ENCODE data around the gene SPECC1.

Gene SPECC1

DNA sequence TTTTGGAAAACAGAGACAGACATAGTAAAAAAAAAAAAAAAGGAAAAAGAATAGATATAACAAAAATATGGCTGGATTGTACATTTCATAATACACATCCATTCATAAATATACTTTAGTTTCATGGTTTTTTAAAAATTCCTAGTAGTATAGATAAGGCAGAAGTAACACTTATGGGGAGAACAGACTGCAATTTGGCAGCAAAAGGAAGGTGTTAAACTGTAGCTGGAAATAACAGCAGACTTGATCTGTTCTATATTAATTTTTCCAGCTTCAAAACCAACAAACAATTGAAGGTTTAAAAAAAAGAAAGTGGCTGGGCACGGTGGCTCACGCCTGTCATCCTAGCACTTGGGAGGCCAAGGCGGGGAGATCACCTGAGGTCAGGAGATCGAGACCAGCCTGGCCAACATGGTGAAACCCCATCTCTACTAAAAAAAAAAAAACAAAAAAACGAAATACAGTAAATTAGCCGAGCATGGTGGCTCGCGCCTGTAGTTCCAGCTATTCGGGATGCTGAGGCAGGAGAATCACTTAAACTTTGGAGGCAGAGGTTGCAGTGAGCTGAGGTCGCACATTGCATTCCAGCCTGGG is 191.8 kb downstream of the SPECC1 start:
- DNase-seq (ENCODE audit: low read depth in 1 of 2, low spot score in 1 of 2): no peak

DNA sequence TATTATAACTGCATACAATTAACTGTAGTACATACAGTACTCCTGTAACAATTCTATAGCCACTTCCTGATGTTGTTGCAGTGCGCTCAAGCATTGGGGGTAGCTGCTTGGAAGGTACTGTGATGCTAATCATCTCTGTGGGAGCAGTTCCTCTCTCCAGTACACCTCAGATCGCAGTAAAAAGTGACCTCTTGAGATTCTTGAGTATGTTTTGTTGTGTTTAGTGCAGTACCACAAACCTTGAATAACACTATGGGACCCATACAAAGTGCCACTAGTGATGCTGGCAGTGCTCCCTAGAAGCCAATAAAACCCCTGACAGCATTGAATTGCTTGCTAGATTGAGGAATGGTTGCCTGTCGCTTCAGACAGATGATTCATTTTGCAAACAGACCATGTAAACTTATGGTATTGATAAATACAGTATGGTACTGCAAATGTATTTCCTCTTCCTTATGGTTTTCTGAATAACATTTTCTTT is 193.0 kb downstream of the SPECC1 start:
- DNase-seq (ENCODE audit: low read depth in 1 of 2, low spot score in 1 of 2): no peak

DNA sequence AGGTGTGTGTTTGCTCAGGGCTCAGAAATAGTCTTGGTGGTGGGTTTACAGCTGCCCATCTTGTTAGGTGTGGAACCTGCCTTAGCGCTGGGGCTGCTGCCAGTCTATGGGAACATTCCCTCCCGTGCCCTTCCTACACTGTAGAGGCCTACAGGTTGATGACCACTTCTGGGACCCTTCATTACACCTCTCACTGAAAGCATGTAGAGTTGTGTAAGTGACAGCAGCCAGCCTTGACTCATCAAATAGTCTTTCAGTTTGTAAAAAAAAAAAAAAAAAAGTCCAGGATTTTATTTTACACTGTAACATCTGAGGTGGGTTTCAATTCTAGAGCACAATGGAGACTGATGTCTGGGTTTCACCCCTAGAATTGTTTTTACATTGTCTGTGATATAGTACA is 193.9 kb downstream of the SPECC1 start:
- no peak for DNase-seq (ENCODE audit: low read depth in 1 of 2, low spot score in 1 of 2)

DNA sequence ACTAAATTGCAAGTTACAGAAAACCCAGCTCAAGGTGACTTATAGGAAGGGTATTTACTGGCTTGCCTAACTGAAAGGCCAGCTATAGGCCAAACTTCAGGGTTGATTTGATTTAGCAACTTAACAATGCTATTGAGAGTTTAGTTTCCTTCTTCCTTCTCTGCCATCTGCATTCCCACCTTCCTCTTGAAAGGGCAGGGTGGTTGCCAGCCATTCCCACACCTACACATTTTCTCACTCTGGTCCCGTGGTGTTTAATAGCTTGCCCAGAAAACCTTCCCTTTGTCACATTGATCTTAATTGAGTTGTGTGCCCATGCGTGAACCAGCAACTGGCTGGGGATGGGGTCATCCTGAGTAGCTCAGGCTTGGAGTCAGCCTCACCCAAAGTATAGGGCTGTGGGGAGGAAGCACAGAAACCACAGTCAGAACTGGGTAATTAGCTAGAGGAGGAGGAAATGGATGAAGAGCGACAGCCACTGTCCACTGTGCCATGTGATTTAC is 194.7 kb downstream of the SPECC1 start:
- DNase-seq (ENCODE audit: low read depth in 1 of 2, low spot score in 1 of 2): no peak

DNA sequence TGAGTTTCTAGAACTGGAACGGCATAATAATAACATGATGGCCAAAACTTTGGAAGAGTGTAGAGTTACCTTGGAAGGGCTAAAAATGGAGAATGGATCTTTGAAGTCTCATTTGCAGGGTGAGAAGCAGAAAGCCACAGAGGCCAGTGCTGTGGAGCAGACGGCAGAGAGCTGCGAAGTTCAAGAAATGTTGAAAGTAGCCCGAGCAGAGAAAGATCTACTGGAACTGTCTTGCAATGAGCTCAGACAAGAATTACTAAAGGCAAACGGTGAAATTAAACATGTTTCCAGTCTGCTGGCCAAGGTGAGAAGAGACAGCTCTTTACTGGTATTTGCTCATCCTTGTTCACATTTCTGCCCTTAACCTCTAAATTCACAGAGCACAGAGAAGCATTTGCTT is 196.4 kb downstream of the SPECC1 start:
- no peak for DNase-seq (ENCODE audit: low read depth in 1 of 2, low spot score in 1 of 2)

DNA sequence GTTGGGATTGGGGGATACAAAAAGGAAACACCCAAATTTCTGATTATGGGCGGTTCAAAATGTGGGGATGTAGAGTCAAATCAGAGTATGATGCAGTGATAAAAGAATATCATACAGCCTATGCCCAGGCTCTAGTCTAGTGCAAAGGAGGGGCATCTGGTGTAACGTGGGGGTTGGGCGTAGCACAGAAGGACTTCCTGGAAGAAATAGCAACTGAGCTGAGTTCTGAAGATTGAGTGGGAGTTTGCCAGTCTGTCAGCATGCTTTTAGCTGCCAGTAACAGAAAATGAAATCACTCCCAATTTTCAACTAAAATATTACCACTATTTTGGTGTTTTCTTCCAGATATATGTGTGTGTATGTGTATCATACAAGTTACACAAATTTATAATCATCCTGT is 196.9 kb downstream of the SPECC1 start:
- no peak for DNase-seq (ENCODE audit: low read depth in 1 of 2, low spot score in 1 of 2)

DNA sequence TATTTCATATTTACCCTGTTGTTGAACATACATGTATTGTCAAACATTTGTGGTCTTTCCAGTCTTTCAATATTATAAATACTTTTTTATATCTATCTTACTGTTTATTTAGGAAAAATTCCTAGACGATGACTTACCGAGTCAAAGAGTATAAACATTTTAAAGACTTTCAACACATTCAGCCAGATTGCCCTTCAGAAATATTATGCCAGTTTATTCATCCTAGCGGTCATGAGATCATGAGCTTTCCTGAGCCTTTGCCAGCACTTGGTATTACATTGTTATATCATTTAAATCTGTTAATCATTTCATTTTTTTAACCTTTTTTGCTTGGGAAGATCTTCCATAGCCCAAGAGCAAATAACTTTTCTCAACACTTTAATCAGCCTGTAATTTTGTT is 197.4 kb downstream of the SPECC1 start:
- no peak for DNase-seq (ENCODE audit: low read depth in 1 of 2, low spot score in 1 of 2)

DNA sequence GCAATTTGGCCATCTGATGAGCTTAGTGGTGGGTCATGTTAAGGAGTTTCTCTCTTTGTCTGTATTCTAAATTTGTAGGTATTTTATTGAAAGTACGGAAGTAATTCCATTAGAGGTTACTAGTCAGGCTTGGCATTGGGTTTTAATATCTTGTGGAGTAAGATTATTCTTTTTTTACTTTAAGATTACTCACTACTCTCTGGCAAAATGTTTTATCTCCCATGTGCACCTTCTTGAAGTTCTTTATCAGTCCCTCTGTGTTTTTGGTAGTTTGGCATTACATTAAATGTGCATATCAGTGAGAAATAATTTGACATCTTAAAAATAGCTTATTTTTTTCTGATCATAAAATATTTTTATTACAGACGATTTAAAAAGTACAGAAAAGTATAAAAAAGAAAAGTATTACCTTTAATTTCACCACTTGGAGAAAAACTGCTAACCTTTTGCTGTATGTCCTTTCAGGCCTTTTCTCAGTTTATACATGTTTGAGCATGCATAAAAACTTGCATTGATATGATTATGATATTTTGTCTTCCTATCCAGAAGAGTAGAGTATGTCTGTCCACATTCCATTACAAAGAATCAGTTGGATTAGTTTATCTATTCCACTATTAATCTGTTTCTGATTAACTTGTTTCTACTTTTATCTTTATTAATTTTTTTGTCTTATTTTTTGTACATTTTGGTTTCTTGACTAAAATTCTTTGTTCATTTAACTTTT is 198.3 kb downstream of the SPECC1 start:
- DNase-seq (ENCODE audit: low read depth in 1 of 2, low spot score in 1 of 2): no peak

DNA sequence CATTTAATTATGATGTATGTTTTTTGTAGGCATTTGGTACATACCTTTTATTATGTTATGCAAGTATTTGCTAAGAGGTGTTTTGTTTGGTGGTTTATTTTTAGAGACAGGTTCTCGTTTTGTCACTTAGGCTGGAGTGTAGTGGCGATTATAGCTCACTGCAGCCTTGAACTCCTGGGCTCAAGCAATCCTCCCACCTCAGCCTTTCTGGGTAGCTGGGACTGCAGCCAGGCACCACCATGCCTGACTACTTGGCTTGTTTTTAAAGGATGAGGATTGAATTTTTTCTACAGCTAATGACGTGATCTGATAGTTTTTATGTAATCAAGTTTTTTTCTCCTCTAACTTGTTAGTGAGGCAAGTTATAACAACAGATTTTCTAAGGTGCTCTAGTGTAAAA is 199.6 kb downstream of the SPECC1 start:
- no peak for DNase-seq (ENCODE audit: low read depth in 1 of 2, low spot score in 1 of 2)

DNA sequence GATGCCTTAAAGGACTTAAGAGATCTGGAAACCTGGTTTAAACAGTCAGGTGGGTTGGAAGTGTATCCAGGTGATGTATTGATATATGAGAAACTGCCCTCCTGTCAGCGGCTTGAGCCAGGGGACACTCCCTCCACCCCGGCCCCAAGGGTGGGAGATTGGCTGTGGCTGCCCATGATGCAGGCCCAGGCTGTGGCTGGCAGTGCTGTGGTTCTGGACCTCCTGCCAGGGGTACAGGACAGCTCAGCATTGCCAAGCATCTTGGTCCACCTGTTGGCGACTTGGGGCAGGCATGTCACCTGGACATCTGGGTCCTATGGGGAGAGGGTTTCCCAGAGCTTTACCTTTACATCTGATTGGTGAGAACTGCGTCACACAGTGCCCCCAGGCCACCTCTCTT is 201.0 kb downstream of the SPECC1 start:
- DNase-seq (ENCODE audit: low read depth in 1 of 2, low spot score in 1 of 2): no peak

DNA sequence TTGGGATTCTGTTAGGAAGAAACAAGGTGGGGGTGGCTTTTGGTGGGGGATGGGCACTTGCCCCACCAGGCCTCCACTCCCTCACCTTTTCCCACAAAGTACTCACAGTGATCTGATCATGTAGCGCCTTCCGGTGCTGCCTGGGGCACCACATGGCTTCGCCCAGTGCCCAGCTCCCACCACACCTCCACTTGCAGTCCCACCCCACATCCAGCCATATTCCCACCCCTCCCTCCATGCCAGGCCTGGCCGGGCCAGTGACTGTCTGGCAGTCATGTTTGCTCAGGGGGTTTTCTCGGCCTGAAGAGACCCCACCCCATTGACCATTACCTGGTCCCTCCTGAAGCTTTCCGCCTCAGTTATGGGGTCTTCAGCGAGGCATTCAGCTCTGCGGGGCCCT is 201.5 kb downstream of the SPECC1 start:
- DNase-seq (ENCODE audit: low read depth in 1 of 2, low spot score in 1 of 2): no peak

DNA sequence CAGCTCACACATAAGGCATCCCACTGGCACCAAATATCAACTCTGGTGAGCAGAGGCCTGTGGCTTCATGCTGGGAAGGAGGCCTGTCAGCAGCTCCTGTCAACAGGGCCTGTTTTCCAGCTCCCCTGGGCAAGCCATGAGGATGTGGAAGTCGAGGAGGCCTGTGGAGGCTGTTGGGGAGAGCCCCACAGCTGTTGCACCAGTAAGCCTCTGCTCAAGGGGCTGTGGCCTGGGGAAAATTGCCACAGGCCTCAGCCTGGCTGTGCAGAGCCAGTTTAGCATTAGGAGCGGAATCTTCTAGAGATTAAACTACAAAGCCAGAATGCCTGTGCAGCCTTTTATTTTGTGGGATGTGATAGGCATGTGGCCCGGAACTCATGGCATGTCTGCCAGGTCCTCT is 202.1 kb downstream of the SPECC1 start:
- DNase-seq (ENCODE audit: low read depth in 1 of 2, low spot score in 1 of 2): no peak

DNA sequence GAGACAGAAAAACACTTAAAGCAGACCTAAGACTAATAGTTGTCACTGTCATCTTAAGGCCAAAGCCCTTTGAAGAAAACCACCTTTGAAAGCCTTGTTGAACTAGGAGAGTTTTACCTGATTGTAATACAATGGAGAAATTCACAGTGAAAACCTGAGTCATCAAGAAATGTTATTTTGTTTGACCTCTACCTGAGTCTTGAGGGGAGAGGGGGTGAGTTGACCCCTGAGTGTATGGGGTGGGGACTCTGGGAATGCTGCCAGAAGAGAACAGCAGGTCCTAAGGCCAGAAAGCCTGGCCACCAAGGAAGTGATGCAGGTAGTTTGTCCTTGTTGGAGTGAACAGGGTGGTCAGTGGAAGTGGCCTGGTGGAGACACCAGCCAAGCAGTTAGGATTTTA is 204.3 kb downstream of the SPECC1 start:
- no peak for DNase-seq (ENCODE audit: low read depth in 1 of 2, low spot score in 1 of 2)

DNA sequence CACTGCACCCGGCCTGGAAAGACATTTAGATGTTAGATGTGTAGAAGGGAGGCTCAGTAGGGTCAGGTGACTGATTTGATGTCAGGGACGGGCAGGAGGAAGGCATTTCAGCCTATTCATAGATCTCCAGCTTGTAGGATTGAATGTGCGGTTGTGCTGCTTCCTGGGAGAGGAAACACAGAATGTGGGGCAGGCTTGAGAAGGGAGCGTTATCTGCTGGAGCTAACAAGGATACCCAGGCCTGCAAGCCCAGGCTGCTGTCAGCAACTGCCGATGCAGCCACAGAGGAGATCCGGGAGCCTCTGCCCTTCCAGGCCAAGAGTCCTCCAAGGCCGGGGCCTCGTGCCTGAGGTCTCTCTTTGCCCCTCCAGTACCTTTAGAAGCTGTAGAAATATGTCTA is 205.6 kb downstream of the SPECC1 start:
- DNase-seq (ENCODE audit: low read depth in 1 of 2, low spot score in 1 of 2): no peak

DNA sequence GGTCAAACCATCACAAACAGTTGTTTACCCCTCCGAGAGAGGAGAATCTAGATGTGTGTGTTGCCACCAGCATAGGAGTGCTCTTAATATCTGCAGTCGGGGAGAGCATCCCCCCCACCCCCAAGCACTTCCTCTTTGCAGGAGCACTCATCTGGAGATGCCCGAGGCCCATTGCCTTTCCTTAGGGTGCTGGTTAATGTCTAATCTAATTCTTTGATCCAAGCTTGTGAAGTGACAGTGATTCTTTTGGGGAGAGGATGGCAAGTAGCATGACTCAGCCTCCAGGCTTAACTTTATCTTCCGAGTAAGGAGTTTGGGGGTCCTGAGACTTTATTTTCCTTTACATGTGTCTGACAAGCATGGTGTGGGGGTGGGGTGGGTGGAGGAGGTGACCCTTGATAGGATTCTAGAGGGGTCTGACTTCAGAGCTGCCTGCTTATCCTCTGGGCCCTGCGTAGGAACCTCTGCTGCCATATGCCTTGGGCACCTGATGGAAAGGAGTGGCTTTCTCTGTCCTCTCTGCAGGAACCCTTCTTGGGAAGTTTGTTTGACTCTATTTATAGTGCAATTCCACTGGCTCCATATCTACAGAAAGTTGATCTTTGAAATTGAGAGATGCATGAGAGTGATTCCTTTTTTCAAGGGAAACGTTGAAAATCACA is 207.1 kb downstream of the SPECC1 start:
- DNase-seq (ENCODE audit: low read depth in 1 of 2, low spot score in 1 of 2): no peak

DNA sequence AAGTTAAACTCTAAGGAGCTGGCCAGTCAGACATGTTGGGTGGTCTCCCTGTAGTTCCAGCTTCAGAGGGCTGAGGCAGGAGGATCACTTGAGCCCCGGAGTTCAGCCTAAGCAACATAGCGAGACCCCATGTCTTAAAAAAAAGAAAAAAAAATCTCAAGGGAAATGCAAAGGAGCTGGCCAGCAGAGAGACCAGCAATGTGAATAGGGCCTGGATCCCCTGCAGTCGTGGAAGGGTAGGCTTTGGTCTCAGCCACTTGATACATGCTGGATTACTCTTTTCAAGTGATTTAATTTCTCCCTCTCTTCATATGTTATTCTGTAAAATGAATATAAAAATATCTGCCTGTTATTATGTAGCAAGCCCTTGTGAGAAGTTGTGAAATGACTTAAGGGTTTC is 207.7 kb downstream of the SPECC1 start:
- no peak for DNase-seq (ENCODE audit: low read depth in 1 of 2, low spot score in 1 of 2)

DNA sequence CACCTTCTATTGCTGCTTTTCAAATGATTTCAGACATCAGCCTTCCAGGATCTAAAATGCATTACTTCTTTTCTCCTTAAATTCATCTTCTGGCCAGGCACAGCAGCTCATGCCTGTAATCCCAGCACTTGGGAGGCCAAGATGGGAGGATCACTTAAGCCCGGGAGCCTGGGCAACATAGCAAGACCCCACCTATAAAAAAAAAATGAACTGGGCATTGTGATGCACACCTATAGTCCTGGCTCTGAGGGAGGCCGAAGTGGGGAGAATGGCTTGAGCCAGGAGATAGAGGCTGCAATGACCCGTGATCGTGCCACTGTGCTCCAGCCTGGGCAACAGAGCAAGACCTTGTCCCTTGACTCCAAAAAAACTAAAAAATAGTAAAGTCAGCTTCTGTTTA is 208.5 kb downstream of the SPECC1 start:
- DNase-seq (ENCODE audit: low read depth in 1 of 2, low spot score in 1 of 2): no peak

DNA sequence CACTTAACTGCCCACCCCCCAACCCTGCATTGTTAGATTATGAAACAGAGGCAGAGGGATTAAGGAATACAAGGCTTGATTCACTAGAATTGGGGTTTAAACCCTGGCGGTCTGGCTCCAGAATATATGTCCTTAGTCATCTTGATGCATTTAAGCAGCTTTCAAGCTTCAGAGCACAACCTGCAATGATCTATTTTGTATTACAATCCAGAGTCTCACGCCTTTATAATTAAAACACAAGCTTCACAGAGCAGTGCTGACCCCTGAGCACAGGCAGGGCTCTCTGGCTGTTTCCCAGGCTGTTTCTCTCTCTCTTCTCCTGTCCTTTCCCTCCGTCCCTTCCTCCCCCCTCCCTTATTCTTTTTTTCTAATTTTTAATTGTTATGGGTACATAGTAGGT is 209.1 kb downstream of the SPECC1 start:
- DNase-seq (ENCODE audit: low read depth in 1 of 2, low spot score in 1 of 2): no peak

DNA sequence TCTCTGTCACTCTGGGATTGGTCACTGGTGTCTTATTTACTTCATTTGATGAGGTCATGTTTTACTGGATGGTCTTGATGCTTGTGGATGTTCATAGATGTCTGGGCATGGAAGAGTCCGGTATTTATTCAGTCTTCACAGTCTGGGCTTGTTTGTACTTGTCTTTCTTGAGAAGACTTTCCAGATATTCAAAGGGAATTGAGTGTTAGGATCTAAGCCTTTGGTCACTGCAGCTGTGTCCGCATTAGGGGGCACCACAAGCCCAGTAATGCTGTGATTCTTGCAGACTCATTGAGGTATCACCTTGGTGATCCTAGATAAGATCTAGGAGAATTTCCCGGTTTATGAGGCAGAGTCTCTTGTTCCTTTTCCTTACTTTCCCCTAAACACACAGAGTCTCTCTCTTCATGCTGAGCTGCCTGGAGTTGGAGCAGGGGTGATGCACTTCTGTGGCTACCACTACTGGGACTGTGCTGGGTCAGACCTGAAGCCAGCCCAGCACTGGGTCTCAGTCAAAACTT is 214.7 kb downstream of the SPECC1 start:
- DNase-seq (ENCODE audit: low read depth in 1 of 2, low spot score in 1 of 2): no peak

DNA sequence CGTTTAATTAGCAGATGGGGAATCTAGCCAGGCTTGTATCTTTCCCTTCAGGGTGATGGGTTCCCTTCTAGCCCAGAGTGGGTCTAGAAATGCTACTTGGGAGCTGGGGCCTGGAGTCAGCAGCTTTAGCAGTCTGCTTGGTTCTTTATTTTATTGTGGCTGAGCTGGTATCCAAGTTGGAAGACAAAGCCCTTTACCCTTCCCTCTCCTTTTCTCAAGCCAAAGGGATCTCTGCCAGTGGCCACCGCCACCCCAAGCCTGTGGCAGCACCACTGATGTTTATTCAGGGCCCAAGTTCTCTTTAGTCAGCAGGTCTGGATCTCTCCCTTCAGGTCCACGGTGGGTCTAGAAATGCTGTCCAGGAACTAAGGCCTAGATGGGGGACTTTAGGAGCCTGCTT is 215.2 kb downstream of the SPECC1 start:
- no peak for DNase-seq (ENCODE audit: low read depth in 1 of 2, low spot score in 1 of 2)

DNA sequence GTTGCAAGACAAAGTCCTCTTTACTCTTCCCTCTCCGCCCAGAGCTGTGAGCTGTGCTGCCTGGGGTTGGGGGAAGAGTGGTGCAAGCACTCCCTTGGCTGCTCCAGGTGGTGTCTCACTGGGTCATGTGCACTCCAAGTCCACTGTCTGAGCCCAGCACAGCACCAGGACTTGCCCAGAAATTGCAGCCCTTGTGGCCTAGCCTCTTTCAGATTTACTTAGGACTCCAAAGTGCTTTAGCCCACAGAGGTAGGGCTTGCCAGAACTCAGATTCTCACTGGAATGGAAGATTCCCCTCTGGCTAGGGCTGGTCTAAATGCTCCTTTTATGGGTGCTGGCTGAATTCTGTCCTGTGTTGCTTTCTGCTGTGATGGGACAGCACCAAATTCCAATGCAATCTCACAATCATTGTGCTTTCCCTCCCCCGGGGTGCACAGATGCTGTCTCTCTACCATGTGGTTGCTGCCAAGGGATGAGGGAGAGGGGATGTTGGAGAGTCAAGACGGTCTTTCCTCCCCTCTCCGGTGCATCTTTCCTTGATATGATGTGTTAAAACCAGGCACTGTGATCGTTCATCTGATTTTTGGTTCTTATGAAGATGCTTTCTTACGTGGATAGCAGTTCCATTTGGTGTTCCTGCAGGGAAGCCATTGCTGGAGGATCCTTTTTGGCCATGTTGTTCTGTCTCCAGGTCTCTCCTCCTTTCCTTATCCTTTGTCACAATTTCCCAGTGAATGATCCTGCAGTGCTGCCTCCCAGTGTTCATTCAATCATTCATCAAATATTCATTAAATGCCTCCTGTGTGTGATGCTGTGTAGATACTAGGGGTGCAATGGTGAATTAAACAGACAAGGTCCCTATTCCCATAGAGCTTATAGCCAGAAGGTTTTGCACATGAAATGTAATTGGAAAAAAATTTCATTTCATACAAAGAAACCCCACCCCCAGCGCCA is 216.3 kb downstream of the SPECC1 start:
- DNase-seq (ENCODE audit: low read depth in 1 of 2, low spot score in 1 of 2): no peak
